GM06990 (cell line): ENCODE measurements around the gene ENO3.

ENCODE experiments used
- DNase-seq: peaks from one replicate; pipeline ENCODE4 v3.0.0-alpha.2; 2011; ENCODE audit not compliant: insufficient read length; ENCODE audit errors: extremely low read depth
- H3K27me3 ChIP-seq: replicated peaks from 2 replicates; pipeline ENCODE4 v1.6.0; 2011; ENCODE audit warnings: low read length; ENCODE audit not compliant: control insufficient read depth, insufficient read depth
- H3K36me3 ChIP-seq: 2 replicates; pipeline ENCODE4 v1.5.1; 2011; ENCODE audit warnings: low read length; ENCODE audit not compliant: control insufficient read depth, insufficient read depth
- H3K4me3 ChIP-seq: replicated peaks from 2 replicates; pipeline ENCODE4 v1.5.1; 2011; ENCODE audit warnings: low read depth, mild to moderate bottlenecking, control low read depth, low read length
- TF ChIP-seq, protein P1 (sequence below): IDR thresholded peaks from 2 replicates; pipeline ENCODE4 v1.5.1; 2011; ENCODE audit warnings: low read length, control low read depth, mild to moderate bottlenecking, inconsistent platforms; ENCODE audit not compliant: insufficient read depth, poor library complexity, severe bottlenecking

Gene ENO3

DNA sequence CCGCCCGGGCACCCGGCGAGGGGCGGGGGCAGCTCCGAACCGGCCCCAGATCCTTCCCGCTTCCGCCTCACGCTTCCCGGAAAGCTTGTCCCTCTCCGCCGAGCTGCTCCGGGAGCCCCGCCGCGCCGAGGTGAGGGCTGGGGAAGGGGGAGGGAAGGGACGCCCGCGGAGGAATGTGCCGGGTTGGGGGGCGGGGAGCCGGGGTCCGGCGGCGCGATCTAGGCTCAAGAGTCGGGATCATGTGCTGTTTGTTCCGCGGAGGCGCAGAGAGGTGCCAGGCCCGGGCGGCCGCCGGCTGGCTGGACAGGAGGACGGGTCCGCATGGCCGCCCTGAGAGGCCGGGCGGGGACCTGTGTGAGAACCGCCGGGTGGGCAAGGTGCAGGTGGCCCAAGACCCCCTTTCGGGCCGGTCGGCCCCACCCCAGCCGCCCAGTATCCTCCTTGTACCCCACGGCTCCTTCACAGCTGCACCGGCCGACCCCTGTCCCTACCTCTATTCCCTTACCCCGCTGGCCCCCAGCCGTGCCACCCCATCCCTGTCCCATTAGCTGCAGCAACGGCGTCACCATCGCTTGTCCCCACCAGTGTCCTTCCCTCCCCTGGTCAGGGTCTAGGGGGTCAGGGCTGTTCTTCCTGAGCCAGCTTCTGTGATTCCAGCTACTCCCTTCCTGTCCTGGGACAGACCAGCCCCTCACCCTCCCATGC lies 47.3 kb downstream of the ENO3 start:
- Histone ChIP-seq H3K36me3 (peaks cover 15% of the 10 kb centered on the region), H3K4me3 (peak overlapping the region; percentile 96), H3K27me3 (no peaks in the 10 kb centered on the region)
- TF ChIP-seq, protein P1, sequence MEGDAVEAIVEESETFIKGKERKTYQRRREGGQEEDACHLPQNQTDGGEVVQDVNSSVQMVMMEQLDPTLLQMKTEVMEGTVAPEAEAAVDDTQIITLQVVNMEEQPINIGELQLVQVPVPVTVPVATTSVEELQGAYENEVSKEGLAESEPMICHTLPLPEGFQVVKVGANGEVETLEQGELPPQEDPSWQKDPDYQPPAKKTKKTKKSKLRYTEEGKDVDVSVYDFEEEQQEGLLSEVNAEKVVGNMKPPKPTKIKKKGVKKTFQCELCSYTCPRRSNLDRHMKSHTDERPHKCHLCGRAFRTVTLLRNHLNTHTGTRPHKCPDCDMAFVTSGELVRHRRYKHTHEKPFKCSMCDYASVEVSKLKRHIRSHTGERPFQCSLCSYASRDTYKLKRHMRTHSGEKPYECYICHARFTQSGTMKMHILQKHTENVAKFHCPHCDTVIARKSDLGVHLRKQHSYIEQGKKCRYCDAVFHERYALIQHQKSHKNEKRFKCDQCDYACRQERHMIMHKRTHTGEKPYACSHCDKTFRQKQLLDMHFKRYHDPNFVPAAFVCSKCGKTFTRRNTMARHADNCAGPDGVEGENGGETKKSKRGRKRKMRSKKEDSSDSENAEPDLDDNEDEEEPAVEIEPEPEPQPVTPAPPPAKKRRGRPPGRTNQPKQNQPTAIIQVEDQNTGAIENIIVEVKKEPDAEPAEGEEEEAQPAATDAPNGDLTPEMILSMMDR = no peak
- DNase-seq = peak; percentile 55

DNA sequence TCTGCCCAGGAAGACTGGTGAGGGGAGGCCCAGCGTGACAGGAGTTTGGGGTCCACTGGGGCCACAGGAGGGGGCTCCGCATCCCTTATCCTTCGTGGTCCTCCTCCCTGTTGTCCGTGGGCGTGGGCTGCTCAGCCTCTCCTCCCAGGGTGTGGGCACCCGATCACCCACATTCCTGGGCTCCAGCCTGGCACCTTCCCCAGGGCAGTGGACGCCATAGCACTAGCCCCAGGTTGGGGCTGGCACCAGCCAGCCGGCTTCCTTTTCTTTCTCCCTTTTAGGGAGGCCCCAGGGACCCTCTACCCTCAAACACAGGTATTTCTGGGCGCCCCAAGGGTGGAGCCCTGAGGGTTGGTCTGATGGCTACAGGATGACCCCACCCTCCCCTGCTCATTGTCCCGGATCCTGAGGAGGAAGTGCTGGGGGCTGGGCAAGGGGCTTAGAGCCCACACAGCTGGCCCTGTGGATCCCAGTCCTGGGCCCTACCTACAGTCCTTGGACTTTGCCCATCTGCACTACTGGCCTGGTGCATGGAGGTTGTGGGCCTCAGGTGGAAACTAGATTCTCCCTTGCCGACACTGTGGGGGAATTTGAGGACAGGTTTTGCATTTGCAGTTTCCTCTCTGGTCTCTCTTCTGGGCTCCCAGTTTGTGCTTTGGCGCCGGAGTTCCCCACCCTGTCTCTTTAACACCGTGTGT lies 48.0 kb downstream of the ENO3 start:
- TF ChIP-seq, protein P1 = no peak
- H3K27me3 ChIP-seq = no peaks in the 10 kb centered on the region
- H3K36me3 ChIP-seq = peaks cover 21% of the 10 kb centered on the region
- DNase-seq = no peak
- peak overlapping the region; percentile 96 for H3K4me3 ChIP-seq

DNA sequence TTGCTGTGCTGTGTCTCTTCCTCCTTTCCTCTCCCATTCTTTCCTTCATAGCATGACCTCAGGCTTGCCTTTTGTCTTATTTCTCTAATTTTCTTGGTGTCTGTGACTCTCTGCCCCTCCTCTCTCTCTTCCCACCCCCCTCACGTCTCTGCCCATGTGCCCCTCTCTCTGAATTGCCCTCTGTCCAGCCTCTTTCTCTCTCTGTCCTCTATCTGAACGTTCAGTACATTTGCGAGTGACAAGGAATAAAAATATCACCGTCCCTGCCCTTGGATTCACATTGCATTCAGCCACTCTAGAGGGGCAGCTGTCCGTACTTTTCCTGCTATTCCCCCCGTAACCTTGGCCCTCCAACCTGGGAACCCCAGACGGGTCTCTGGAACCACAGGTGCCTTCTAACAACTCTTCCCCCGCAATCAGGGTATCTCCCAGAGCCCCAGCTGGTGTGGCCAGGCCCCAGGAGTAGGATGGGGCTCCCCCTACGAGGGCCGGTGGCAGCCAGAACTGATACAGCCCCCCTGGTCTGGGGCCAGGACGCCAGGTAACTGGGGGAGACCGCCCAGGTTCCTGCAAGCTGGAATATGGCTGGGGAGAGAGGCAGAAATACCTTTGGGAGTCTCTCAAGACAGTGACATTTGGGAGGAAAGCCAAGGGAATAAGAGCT lies 48.6 kb downstream of the ENO3 start:
- Histone ChIP-seq H3K27me3 (no peaks in the 10 kb centered on the region), H3K36me3 (peaks cover 26% of the 10 kb centered on the region), H3K4me3 (peak overlapping the region; percentile 96)
- no peak for DNase-seq
- TF ChIP-seq, protein P1 = no peak

DNA sequence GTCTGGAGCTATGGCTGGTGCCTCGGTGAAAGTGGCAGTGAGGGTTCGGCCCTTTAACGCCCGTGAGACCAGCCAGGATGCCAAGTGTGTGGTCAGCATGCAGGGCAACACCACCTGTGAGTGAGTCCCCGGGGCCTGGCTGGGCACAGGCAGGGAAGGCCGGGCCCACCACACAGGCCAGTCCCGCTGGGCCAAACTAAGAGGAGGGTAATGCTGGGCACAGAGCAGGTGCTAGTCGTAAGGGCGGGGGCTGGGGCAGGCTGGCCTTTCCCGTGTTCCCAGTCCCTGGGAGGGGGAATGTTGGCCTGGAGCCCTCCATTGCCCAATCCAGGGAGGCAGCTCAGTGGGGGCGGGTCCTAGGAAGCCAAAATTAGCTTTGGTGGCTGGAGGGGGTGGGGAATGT lies 49.3 kb downstream of the ENO3 start:
- no peak overlapping the region for H3K4me3 ChIP-seq
- TF ChIP-seq, protein P1 = no peak
- peaks cover 30% of the 10 kb centered on the region for H3K36me3 ChIP-seq
- no peaks in the 10 kb centered on the region for H3K27me3 ChIP-seq
- DNase-seq = no peak

DNA sequence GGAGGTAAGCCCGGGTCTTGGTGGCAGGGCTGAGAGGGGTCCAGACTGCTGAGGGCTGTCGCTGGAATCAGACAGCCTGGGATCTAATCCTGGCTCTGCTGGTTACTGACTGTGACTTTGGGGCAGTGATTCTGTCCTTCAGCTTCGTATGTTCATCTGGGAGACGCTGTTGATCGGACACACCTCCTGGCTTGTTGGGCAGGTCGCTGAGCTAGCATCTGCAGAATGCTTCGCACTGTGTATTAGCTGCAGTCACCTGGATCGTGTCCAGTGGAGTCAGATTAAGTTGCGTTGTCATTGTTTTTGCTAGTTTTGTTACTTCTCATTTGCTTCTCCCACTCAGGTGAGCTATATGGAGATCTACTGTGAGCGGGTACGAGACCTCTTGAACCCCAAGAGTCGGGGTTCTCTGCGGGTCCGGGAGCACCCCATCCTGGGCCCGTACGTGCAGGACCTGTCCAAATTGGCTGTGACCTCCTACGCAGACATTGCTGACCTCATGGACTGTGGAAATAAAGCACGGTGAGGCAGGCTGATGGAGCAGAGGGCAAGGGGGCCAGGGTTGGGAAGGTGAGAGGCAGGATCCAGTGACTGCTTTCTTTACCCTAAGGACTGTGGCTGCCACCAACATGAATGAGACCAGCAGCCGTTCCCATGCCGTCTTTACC lies 51.3 kb downstream of the ENO3 start:
- H3K4me3 ChIP-seq = no peak overlapping the region
- TF ChIP-seq, protein P1 = no peak
- no peaks in the 10 kb centered on the region for H3K27me3 ChIP-seq
- peaks cover 36% of the 10 kb centered on the region for H3K36me3 ChIP-seq
- no peak for DNase-seq
